ENCODE results near the gene TNRC6C.

DNA sequence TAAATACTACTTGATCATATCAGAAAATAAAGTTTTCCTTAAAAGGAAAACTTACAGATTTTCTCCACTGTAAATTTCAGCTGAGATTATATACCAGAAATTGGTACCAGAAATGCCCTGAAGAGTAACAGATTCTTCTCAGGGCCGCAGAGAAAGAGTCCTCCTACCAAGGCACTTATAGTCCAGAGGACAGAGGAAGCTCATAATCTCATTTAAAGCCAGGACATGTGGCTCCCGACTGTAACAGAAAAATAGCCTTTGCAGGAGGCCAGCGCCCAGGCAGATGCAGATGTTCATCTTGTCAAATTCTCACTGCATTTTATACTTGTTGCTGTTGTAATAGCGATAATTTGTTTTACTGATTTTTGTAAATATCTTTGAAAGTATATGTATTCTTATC is 43.7 kb downstream of the TNRC6C start:
- TF ChIP-seq POLR2A (IDR thresholded peaks at IDR 0.05; ENCODE audit: low read length), result no peak
- TF ChIP-seq GATA1 (IDR thresholded peaks at IDR 0.05; ENCODE audit: low read depth, low read length), result no peak

Data from erythroblast (primary cell).